Stimulated activated CD8-positive, alpha-beta memory T cell treated with anti-CD3 and anti-CD28 coated beads, Interleukin-12 subunit alpha, Interleukin-12 subunit beta, amount 100 ng/mL, for 4 hours (primary cell): ENCODE data around the gene UBXN4.
"Not testable (repeated sequence)": the region's sequence is repeated elsewhere in the genome, so short reads cannot be mapped to it uniquely, and the experiment has no call there.

Source experiments
- DNase-seq: peaks from one replicate; pipeline ENCODE4 v3.0.0-alpha.2; 2020; ENCODE audit warnings: low read depth

Gene UBXN4, protein sequence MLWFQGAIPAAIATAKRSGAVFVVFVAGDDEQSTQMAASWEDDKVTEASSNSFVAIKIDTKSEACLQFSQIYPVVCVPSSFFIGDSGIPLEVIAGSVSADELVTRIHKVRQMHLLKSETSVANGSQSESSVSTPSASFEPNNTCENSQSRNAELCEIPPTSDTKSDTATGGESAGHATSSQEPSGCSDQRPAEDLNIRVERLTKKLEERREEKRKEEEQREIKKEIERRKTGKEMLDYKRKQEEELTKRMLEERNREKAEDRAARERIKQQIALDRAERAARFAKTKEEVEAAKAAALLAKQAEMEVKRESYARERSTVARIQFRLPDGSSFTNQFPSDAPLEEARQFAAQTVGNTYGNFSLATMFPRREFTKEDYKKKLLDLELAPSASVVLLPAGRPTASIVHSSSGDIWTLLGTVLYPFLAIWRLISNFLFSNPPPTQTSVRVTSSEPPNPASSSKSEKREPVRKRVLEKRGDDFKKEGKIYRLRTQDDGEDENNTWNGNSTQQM

DNA sequence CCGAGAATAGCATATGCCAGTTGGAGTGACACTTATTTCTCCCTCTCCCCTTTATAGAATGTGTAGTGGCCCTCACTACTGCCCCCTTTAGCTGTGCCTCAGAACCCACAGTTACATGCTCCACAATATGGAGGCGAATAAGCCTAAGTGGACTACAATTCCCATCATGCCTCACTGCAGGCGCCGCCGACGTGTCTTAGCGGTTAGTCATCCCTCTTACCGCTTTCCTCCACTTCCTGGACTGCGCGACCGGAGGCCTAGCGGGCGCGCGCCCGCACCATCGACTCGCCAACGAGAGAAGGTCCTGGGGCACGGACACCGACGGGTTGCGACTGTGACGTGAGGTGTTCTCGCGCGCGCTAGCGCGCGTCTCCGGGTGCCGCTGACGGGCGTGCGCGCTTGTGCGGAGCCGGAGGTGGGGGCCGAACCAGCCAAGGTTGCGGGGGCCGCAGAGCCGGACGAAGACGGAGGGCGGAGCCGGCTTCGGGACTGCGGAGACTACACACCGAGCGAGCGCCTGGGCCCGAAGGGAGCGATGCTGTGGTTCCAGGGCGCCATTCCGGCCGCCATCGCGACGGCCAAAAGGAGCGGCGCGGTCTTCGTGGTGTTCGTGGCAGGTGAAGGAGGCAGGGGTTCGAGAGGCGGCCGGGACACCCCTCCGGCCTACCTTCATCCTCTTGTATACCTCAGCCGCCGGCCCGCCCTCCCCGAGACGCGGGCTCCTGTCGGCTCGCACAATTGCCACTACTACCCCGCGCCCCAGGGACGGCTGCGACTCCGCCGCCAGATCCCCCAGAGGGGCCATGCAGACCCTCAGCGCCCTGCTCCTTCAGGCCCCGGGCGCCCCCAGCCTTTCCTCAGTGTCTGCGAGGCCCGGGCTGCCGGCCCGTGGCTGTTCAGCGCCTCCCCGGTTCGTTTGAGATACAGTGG lies at the start of gene UBXN4:
TSS of gene UBXN4 (plus strand) at position 461 of the 930 bp plus-strand sequence. CDS start at position 536, 75 bp downstream.
- DNase-seq, result peak; percentile 93

DNA sequence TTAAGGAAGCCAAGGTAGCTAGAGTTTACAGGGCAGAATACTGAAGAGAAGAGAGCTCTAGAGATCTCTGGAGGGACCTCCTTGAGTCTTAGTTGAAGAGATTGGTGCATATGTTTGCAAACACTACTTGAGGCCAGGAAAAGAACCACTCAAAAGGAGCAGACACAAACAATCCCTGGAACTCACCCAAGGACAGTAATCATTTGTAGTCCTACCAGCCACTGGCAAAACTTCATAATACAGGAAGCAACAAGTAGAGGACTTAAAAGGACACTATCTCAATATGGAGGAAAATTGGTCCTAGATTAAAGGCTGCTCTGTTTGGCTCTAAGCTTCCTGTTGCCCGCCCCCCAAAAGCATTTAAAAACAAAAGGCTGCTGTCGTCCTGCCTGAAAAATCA lies 46.9 kb upstream of the UBXN4 start:
- no peak for DNase-seq

DNA sequence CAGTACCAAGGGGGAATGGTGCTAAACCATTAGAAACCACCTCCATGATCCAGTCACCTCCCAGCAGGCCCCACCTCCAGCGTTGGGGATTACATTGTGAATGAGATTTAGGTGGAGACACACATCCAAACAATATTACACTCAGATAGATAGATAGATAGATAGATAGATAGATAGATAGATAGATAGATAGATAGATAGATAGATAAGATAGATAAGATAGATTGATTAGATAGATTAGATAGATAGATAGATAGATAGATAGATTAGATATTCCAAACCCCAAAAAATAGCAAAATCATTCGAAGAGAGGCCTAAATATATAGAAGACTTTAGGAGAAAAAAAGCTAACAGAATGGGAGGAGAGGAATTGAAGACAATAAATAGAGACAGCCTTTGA lies 42.8 kb upstream of the UBXN4 start:
- DNase-seq, result no peak

DNA sequence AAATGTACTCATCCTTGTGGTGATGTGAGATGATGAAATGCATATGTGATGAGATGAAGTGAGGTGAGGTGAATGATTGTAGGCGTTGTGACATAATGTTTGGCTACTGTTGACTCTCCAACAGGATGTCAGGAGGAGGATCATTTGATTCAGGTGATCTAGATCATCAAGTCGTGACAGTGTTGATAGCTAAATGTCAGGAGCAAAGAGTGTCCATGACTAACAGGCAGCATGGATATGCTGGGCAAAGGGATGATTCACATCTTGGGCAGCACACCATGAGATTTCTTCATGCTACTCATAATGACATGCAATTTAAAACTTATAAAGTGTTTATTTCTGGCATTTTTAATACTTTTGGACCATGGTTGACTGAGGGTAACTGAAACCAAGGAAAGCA lies 40.2 kb upstream of the UBXN4 start:
- no peak for DNase-seq

DNA sequence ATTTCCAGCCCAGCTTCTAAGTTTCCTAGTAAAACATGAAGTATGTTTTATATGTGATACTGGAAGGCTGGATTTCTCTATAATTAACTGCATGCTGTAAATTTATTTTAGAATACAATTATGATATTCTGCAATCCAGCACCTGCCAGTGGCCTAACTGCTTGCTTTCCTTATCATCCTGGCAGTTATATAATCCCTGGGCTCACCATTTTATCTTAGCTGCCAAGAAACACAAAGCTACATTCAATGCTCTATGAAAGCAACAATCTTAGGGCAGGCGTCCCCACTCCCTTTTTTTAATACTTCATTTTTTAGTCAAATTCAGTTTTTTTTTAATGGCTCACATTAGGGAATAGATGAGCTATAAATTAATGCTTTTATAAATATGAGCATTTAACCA lies 38.4 kb upstream of the UBXN4 start:
- DNase-seq, result no peak

DNA sequence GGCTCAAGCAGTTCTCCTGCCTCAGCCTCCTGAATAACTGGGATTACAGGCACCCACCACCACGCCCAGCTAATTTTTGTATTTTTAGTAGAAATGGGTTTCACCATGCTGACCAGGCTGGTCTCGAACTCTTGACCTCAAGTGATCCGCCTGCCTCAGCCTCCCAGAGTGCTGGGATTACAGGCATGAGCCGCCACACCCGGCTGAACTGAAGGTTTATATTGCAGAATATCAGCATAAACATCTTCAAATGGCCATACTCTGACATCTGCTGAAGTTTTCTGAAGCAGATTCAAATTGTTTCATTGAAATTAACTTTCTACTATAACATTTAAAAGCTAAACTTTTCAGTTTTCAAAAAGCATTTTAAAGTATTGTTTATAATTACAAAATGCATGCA lies 37.6 kb upstream of the UBXN4 start:
- not testable (repeated sequence) for DNase-seq

DNA sequence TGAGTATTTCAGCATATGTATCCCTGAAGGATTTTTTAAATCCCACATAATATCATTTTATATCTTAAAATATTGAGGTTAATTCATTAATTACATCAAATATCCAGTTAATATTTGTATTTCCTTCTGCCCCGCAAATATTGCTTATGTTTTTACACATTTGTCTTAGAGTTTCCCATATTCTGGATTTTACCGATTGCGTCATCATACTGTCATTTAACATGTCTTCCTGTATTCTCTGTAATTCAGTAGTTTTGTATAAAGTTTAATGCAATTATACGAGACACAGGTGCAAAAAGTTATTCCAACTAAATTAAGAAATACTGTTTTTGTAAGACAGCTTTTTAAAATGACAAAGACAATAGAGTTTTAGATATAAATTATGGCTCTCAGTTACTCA lies 33.5 kb upstream of the UBXN4 start:
- no peak for DNase-seq

DNA sequence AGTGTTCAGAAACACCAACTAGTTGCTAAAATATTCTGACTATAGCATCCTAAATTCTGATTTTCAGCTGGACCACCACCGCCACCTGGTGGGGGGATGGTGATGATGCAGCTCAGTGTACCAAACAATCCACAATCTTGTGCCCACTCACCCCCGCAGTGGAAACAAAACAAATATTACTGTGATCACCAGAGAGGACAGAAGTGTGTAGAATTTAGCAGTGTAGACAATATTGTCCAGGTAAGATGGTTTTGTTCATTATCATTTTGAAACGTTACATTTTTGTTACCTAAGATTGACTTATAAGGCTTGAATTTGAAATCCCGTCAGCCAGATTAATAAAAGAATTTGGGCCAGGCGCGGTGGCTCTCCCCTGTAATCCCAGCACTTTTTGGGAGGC lies 31.7 kb upstream of the UBXN4 start:
- peak; percentile 47 for DNase-seq

DNA sequence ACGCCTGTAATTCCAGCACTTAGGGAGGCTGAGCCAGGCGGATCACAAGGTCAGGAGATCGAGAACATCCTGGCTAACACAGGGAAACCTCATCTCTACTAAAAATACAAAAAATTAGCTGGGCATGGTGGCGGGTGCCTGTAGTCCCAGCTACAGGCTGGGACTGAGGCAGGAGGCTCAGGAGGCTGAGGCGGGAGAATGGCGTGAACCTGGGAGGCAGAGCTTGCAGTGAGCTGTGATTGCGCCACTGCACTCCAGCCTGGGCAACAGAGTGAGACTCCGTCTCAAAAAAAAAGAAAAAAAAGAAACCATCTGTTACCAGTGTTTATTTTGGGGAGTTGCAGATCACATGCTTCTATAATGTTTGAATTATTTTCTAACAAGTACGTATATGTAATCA lies 26.6 kb upstream of the UBXN4 start:
- not testable (repeated sequence) for DNase-seq

DNA sequence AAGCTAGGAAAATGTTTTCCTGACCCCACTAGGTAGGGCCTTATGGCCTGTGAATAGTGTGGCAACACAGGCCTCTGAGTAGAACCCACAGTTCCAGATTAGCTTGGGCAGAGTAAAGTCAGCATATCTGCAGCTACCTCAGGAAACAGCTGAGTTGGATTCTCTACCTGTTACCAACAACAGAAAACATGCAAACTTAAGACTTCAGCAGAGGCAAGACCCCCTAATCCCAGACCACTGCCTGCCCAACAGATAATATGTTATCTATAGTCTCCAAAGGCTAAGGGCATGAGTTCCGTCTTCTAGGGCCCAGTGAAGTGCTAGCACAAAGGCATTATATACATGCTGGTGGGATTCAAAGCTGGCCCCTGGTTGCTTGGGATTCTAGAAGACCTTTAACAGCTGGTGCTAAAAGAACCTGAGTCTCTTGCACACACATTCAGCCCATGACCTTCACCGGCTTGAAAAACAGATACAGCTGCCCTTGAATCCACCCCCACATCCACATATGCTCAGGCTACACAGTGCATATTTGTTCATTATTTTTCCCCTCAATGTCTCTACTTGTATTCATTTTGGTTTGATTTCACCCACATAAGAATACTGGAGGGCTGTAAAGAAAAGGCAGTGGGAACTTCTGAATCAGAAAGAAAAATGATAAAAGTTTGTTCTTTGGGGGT lies 13.5 kb upstream of the UBXN4 start:
- no peak for DNase-seq

DNA sequence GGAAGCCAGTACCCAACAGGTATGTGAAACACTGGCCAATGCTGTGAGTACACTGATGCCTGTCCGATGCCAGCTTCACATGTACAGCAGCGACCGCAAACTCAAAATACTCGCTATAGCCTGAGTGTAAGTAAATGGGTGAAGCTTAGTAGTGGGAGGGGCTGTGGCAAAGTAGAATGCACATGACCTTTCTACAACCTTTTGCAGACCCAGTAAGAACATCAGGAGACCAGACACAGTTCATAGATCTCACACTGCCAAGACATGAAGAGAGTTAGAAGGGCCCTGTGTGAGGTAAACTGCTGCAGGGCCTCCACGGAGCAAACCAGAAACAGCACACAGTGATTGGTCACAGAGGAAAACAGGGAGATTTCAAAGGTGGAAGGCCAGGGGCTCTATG lies 9.1 kb upstream of the UBXN4 start:
- DNase-seq, result no peak

DNA sequence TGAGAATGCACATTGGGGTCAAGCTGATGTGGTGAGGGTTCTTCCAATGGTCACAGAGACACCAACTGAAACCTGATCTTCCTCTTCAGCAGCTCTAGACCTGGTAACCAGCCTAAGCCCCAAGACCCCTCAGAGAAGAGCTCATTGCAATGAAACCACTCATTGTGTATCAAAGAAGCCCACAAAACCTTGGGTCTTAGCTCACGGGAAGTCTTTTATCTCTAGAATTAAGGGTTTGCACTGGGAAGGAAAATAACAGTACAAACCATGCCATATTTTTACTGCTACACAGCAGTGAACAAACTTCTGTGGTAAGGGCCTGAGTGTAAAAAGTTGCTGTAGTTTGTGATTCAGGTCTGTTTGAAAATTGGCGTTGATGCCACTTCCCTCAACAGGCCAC lies 8.6 kb upstream of the UBXN4 start:
- no peak for DNase-seq

DNA sequence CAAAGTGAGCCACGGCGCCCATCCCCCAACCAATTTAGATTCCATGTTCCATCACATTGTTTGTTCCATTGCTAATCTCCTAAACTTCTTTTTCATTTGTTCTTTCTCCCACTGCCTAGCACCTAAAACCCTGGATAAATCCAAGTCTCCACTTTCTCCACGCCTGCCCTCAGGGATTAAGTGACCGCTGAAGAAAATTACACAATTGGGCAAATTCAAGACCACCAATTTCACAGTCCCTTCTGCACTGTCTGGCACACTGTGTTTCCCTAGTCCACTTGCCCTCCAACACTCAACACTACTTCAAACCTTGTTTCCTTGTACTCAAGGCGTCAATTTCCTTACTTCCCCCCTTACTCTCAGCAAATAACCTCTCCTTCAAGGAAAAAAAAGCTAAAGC lies 5.1 kb upstream of the UBXN4 start:
- no peak for DNase-seq

DNA sequence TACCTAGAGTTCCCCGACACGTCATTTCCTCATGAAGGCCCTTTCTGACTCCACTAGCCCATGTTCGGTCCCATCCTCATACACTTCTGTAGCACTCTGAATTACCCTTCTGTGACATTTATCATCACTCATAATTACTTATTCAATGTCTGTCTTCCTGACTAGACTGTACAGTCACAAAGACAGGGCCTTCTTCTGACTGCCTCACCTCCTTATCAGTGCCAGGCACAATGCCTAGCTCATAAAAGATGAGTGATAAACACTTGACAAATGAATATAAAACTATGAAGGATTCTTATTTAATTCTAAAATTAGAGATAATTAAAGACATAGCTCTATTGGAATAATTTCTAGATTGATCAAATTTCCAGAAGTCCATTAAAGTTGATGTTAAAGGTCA lies 1.4 kb upstream of the UBXN4 start:
- DNase-seq, result no peak

DNA sequence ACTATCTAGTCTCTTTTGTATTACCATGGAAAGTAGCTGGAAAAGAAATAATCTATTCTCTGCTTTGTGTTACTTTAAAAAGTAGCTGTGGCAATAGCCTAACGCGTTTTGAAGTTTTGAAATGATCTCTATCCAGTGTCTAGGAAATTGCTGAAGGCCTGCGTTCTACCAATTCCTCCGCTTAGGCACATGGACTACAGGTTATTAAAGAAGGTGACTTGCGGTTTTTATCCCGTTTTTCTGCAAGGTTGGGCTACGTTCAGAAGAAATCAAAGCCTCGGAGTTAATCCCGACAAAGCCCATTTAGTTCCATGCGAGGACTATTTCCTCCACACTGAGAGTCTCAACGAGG lies 636 bp upstream of the UBXN4 start:
- no peak for DNase-seq

DNA sequence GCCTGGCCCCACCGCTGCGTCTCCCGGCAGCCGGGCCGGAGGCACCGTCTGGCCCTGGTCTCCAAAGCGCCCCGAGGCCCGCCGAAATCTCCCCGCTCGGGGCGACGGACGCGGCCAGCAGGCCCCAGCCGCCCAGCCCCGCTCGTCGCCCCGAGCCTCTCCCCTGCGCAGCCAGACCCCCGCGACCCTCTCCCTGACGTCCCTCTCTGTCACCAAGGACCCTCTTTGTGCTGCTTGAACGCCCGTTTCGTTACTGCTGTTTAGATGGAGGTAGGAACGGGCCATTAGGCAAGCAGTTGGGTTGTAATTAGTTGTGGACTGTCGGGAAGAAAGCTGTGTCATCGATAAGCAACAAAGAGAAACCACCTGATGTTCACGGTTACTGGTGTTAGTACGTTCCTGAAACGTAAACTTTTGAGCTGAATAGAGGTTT lies 686 bp downstream of the UBXN4 start:
- DNase-seq, result peak; percentile 27

DNA sequence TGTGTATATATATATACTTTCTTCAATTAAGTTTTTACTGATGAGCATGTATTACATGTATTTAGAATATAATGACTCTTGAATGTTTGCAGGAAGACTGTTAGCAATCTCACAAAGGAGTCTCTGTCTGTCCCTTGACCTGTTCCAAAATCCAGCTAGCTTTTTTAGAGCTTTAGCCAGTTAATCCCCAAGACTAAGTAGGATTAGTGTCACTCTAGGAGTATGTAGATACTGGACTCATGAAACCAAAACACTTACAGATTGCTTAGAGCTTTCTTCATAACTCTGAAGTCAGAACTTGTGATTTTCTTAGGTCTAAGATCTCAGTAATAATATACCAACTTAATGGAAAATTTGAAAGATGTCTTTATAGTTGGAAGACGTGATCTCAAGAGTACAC lies 2.2 kb downstream of the UBXN4 start:
- no peak for DNase-seq

DNA sequence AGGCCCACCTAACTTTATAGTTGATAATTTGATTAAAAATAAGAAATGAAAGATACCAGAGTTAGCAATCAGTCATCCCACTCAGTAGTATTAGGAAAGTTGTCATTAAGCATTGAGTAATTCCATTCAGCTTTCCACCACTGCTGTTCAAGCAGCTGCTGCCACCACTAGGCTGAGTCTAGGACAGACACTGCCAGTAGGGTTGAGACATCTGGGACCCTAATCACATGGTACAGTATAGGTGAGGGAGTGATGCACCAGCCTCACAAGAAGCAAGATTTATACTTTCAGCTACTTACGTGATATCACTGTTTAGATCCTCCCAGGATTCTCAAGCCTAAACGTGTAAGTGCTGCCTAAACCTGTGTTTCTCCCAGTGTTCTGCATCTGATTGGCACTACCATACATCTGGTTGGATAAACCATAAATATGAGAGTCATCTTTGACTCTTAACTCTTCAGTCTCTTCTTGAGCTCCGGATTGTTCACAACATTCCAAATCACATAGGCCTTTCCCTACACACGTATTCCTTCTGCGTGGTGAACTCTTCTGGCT lies 3.2 kb downstream of the UBXN4 start:
- DNase-seq, result no peak

DNA sequence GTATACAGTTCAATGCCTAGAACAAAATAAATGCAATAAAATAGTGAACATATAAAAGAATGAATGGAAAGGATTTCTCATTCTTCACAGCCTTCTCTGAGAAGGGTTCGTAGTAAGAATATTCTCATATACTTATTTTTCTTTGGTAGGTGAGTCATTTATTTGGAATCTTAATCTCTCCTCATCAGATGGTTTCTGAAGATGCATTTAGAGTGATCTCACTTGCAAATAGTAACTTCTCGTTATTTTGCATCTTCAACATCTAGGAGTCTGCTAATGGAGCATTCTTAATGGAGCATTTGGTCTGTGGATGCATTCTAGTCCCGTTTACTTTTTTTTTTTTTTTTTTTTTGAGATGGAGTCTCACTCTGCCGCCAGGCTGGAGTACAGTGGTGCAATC lies 3.9 kb downstream of the UBXN4 start:
- no peak for DNase-seq

DNA sequence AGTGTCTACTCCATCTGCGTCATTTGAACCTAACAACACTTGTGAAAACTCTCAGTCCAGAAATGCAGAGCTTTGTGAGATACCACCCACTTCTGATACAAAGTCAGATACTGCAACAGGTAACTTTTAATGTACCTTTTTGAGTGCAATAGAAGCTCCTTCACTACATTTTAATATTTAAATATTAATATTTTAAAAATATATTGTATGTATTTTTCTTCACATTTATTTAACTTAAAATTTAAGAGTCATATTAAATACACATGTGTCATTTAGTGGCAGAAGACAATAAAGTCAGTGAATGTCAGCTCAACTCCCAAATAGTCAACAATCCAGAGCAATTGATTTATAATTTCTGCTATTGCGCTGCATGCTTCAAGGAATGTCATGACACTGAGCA lies 13.9 kb downstream of the UBXN4 start:
- DNase-seq, result no peak

DNA sequence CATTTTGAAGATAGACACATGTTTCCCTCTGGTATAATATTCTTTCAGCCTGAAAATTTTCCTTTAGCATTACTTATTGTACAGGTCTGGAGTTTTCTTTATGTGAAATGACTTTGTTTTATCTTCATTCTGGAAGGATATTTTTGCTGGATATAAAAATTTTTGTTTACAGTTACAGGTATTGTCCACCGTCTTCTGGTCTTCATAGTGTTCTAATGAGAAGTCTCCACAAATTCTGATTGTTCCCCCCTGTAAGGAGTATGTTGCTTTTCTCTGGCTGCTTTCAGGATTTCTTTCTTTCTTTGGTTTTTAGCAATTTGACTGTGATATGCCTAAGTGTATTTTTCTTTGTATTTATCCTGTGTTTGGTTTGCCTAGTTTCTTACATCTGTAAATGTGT lies 15.0 kb downstream of the UBXN4 start:
- no peak for DNase-seq

DNA sequence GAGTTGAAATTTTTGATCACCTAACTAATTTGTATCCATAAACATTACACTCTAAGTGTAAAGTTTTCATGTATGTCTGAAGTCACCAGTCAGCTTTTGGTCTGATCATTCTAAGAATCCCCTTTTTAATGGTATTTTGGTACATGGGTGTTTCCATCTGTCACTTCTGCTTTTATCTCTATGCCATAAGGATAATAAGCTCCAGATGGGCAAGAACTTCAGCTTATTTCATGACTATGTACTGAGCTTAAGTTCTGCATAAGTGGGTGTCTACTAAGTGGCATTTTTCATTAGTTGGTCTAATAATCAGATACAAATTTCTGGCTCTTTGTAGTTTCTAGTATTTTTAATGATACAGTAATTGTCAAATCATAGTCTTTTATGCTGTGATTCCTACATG lies 20.4 kb downstream of the UBXN4 start:
- no peak for DNase-seq
